Skeletal muscle satellite cell (primary cell): Measurements from ENCODE around the gene GRIK1.

ENCODE experiments used
- H3K27me3 ChIP-seq: 2 replicates; pipeline ENCODE4 v1.7.0; 2013; ENCODE audit warnings: low read length; ENCODE audit not compliant: control insufficient read depth, insufficient read depth
- H3K36me3 ChIP-seq: 2 replicates; pipeline ENCODE4 v1.7.0; 2013; ENCODE audit warnings: mild to moderate bottlenecking, control low read depth, low read length; ENCODE audit not compliant: insufficient read depth
- H3K4me1 ChIP-seq: 2 replicates; pipeline ENCODE4 v1.7.0; 2013; ENCODE audit warnings: low read length; ENCODE audit not compliant: control insufficient read depth, insufficient read depth
- H3K4me2 ChIP-seq: 2 replicates; pipeline ENCODE4 v1.7.0; 2013; ENCODE audit warnings: mild to moderate bottlenecking, low read length
- H3K4me3 ChIP-seq: 2 replicates; pipeline ENCODE4 v1.7.0; 2013; ENCODE audit warnings: low read length
- H3K9ac ChIP-seq: 2 replicates; pipeline ENCODE4 v1.7.0; 2013; ENCODE audit warnings: mild to moderate bottlenecking, low read depth, low read length, moderate library complexity
- H3K9me3 ChIP-seq: replicated peaks from 2 replicates; pipeline ENCODE4 v1.7.0; 2013; ENCODE audit warnings: mild to moderate bottlenecking, control low read depth, low read length

Gene GRIK1

GRCh38 chr21:29680273-29680672, 259.5 kb downstream of the GRIK1 start:
- Histone ChIP-seq H3K27me3 (no peaks in the 10 kb centered on the region), H3K9ac (no peak overlapping the region), H3K4me2 (no peak overlapping the region), H3K9me3 (no peaks in the 10 kb centered on the region), H3K4me3 (no peak overlapping the region), H3K36me3 (no peaks in the 10 kb centered on the region), H3K4me1 (peaks cover 10% of the 10 kb centered on the region)

DNA sequence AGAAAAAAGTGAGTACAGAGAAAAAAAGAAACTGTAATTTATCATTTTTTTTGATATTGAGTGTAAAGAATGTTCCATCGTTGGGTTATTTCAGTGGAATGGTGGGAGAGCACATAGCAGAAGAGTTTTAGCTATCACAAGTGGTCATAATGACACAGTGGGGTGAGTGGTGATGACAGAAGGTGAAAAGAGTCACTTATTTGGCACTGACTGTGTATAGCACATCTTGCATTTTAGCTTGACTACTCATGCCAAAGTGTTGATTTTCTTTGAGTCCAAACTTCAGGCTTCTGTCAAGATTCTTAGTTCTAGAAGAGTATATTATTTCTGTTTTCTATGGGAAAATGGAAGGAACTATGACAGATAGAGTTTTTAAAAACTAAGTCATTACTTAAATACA, 261.2 kb downstream of the GRIK1 start:
- no peaks in the 10 kb centered on the region for H3K9me3 ChIP-seq
- no peak overlapping the region for H3K4me2 ChIP-seq
- H3K36me3 ChIP-seq: no peaks in the 10 kb centered on the region
- peaks cover 10% of the 10 kb centered on the region for H3K4me1 ChIP-seq
- no peak overlapping the region for H3K4me3 ChIP-seq
- H3K9ac ChIP-seq: no peak overlapping the region
- no peaks in the 10 kb centered on the region for H3K27me3 ChIP-seq

DNA sequence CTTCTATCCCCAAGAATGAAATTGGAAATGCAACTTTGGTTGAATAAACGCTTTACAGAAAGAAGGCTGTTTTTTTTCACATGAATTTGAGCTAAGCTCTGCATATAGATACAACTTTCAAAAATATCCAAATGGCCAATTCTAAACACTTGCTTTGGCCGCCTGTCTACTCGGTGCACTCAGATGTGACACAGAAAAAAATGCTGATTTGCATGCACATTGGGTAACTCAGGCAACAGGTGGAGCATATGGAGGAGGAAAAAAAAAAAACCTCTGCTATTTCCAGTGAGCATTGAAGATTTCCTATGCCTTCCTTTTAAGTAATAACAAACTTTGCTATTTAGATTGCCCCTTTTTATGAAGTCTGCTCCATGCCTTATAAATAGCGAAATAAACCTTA, 262.5 kb downstream of the GRIK1 start:
- no peaks in the 10 kb centered on the region for H3K9me3 ChIP-seq
- H3K4me3 ChIP-seq: no peak overlapping the region
- H3K27me3 ChIP-seq: no peaks in the 10 kb centered on the region
- no peak overlapping the region for H3K9ac ChIP-seq
- H3K4me1 ChIP-seq: peaks cover 10% of the 10 kb centered on the region
- H3K4me2 ChIP-seq: no peak overlapping the region
- no peaks in the 10 kb centered on the region for H3K36me3 ChIP-seq

GRCh38 chr21:29676395-29676794, 263.4 kb downstream of the GRIK1 start:
- H3K36me3 ChIP-seq: no peaks in the 10 kb centered on the region
- H3K9ac ChIP-seq: no peak overlapping the region
- no peaks in the 10 kb centered on the region for H3K27me3 ChIP-seq
- no peak overlapping the region for H3K4me2 ChIP-seq
- no peaks in the 10 kb centered on the region for H3K9me3 ChIP-seq
- no peak overlapping the region for H3K4me3 ChIP-seq
- H3K4me1 ChIP-seq: peaks cover 10% of the 10 kb centered on the region

DNA sequence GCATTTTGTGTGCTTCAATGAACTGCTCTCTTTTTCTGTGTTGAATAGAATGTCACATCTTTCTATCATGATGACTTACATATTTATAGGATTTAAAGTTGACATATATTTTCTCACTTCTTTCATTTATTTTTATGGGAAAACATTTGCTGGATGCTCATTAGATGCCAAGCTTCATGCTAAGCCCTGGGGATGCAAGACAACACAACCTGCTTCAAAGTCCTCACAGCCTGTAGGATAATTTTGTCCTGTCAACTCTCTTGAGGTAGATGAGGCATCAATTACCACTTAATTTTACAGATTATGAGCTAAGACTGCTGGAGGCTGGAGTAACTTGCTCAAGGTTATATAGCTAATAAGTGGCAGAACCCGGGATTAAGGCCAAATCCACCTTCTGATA, 264.3 kb downstream of the GRIK1 start:
- H3K4me1 ChIP-seq: peaks cover 10% of the 10 kb centered on the region
- no peak overlapping the region for H3K4me3 ChIP-seq
- H3K9me3 ChIP-seq: no peaks in the 10 kb centered on the region
- H3K36me3 ChIP-seq: no peaks in the 10 kb centered on the region
- H3K9ac ChIP-seq: no peak overlapping the region
- no peak overlapping the region for H3K4me2 ChIP-seq
- no peaks in the 10 kb centered on the region for H3K27me3 ChIP-seq

DNA sequence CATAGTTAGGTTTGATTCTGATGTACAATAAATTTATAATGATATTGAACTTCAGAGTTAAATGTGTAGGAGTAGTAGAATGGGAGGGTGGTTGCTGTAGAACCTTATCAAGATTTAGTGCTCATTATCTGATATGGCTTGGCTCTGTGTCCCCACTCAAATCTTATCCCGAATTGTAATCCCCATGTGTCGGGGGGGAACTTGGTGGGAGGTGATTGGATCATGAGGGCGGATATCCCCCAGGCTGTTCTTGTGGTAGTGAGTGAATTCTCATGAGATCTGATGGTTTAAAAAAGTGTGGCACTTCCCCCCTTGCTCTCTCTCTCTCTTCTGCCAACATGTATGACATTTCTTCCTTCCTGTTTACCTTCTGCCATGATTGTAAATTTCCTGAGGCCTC, 265.5 kb downstream of the GRIK1 start:
- H3K27me3 ChIP-seq: no peaks in the 10 kb centered on the region
- no peak overlapping the region for H3K4me3 ChIP-seq
- peaks cover 9% of the 10 kb centered on the region for H3K4me1 ChIP-seq
- no peak overlapping the region for H3K4me2 ChIP-seq
- no peak overlapping the region for H3K9ac ChIP-seq
- H3K36me3 ChIP-seq: no peaks in the 10 kb centered on the region
- no peaks in the 10 kb centered on the region for H3K9me3 ChIP-seq

DNA sequence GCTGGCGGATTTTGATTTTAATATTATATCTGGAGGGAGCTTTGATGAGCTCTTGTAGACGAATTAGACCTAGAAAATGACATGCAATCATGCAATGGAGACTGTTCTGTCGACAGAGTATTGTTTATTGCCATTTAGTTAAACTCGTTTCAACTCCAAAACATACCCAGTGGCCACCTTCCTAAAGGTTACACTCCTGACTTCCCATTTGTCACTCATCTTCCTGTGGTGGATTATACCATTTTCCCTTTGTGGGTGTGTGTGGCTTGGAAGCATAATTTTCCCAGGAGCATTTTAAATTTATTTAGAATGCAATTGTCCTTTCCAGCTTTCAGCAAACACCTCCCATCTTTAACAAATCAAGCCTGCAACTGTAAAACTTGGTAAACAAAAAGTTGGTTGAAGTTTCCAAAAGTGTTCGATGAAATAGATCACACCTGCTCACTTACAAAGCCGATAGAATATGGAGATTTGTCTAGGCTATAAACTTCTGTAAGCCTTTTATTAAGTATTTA, 266.6 kb downstream of the GRIK1 start:
- no peak overlapping the region for H3K9ac ChIP-seq
- H3K27me3 ChIP-seq: no peaks in the 10 kb centered on the region
- H3K9me3 ChIP-seq: no peaks in the 10 kb centered on the region
- H3K36me3 ChIP-seq: no peaks in the 10 kb centered on the region
- no peak overlapping the region for H3K4me2 ChIP-seq
- H3K4me1 ChIP-seq: no peaks in the 10 kb centered on the region
- H3K4me3 ChIP-seq: no peak overlapping the region

GRCh38 chr21:29671728-29672127, 268.1 kb downstream of the GRIK1 start:
- H3K9me3 ChIP-seq: no peaks in the 10 kb centered on the region
- no peak overlapping the region for H3K4me3 ChIP-seq
- no peak overlapping the region for H3K4me2 ChIP-seq
- no peak overlapping the region for H3K9ac ChIP-seq
- no peaks in the 10 kb centered on the region for H3K4me1 ChIP-seq
- H3K27me3 ChIP-seq: no peaks in the 10 kb centered on the region
- H3K36me3 ChIP-seq: no peaks in the 10 kb centered on the region

DNA sequence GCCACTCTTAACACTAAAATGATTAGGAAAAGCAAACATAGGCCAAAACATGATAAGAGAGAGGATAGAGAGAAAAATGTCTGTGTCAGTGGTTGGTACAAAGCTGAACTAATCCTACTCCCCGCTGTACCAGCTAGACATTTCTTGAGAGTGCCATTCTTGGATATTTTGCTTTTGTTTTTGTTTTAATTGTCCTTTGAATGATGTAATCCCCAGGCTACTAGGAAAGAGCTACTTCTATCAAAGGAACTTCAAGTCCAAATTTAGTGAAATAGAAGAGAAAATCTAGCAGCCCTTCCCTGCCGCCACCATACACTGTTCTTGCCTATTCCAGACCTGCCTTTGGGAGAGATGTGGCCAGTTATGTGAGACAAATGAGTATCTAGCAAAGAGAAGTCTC, 269.6 kb downstream of the GRIK1 start:
- Histone ChIP-seq H3K9me3 (no peaks in the 10 kb centered on the region), H3K36me3 (no peaks in the 10 kb centered on the region), H3K27me3 (no peaks in the 10 kb centered on the region), H3K4me3 (no peak overlapping the region), H3K4me2 (no peak overlapping the region), H3K9ac (no peak overlapping the region), H3K4me1 (no peaks in the 10 kb centered on the region)

GRCh38 chr21:29669416-29669815, 270.4 kb downstream of the GRIK1 start:
- Histone ChIP-seq H3K36me3 (no peaks in the 10 kb centered on the region), H3K4me1 (no peaks in the 10 kb centered on the region), H3K27me3 (no peaks in the 10 kb centered on the region), H3K4me3 (no peak overlapping the region), H3K9ac (no peak overlapping the region), H3K4me2 (no peak overlapping the region), H3K9me3 (no peaks in the 10 kb centered on the region)

- no peak overlapping the region for H3K4me3 ChIP-seq
- no peak overlapping the region for H3K4me2 ChIP-seq
- no peaks in the 10 kb centered on the region for H3K4me1 ChIP-seq
- no peaks in the 10 kb centered on the region for H3K36me3 ChIP-seq
- no peaks in the 10 kb centered on the region for H3K9me3 ChIP-seq
- no peaks in the 10 kb centered on the region for H3K27me3 ChIP-seq
- H3K9ac ChIP-seq: no peak overlapping the region
Observed at GRCh38 chr21:29667651-29668050, 272.1 kb downstream of the GRIK1 start.

DNA sequence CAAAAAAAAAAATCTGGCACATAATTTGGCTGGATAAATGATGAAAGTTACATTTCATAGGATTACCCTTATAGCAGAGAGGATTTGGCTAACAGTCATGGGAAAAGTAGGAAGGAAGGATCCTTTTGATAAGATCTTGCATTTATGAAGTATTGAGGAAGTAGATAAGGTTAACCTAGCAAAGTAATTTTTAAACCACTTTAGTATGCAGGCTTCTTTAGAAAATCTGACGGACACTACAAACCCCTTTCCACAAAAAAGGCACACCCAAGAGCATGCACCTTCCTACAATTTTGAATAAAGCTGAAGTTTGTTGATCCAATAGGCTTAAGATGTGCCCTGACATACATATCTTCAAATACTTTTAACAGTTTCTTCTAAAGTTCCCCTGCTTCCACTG, 275.2 kb downstream of the GRIK1 start:
- Histone ChIP-seq H3K27me3 (no peaks in the 10 kb centered on the region), H3K4me1 (no peaks in the 10 kb centered on the region), H3K36me3 (no peaks in the 10 kb centered on the region), H3K4me3 (no peak overlapping the region), H3K4me2 (no peak overlapping the region), H3K9me3 (no peaks in the 10 kb centered on the region), H3K9ac (no peak overlapping the region)
